Esophagus squamous epithelium (tissue), 4 donors: Measurements from ENCODE around the gene PSAT1.

ENCODE experiments used
- CTCF ChIP-seq, 6 experiments: fragments of 450-650 bp in 4 of 6; fragments of 200-600 bp in 2 of 6; sonication (generic) in 2 of 6; IDR thresholded peaks; one replicate each; pipeline ENCODE4 v1.5.1; 2016 to 2019; ENCODE audit warnings: antibody characterized with exemption in 6 of 6, mild to moderate bottlenecking in 4 of 6, moderate library complexity in 4 of 6
- POLR2A ChIP-seq, 4 donors: fragments of 450-650 bp; IDR thresholded peaks; one replicate each; pipeline ENCODE4 v1.6.1; 2017; ENCODE audit warnings: antibody characterized with exemption in 4 of 4, mild to moderate bottlenecking in 4 of 4, moderate library complexity in 3 of 4

- TF ChIP-seq CTCF (IDR thresholded peaks at IDR 0.05): no peak
- TF ChIP-seq POLR2A (IDR thresholded peaks at IDR 0.05): no peak
Observed at GRCh38 chr9:78314550-78314949, 17.6 kb downstream of the PSAT1 start.
